HCT116 (cell line): Measurements from ENCODE around the gene NRROS. TPM values are rescaled to one million over a fixed set of nuclear protein-coding genes. Genes with fewer than 3 reads are reported as not detected.

Experiments
- ATAC-seq: fragments of 200-7000 bp; cut with Tn5 transposase; 2 replicates; pipeline ENCODE4 v1.9.1; 2020; ENCODE audit warnings: mild to moderate bottlenecking, moderate library complexity
- BruUV-seq: library from RNA; stranded (reverse); fragments of 400-500 nt; replicated peaks from 2 replicates; lab custom pipeline; 2021; lab: Mats Ljungman, UMichigan
- CTCF ChIA-PET: fragments of 300-600 bp; sonication (Branson Sonifier 250); formaldehyde crosslinking; loops from one replicate; lab custom pipeline; 2021; ENCODE audit warnings: antibody characterized with exemption; lab: Charles Lee
- POLR2A ChIA-PET: fragments of 300-600, 350-600 bp; sonication (Branson Sonifier 250); formaldehyde crosslinking; loops from one replicate; lab custom pipeline; 2021; ENCODE audit warnings: antibody characterized with exemption; lab: Charles Lee
- RAD21 ChIA-PET, 2 experiments: fragments of 300-600 bp; sonication (Branson Sonifier 250); formaldehyde crosslinking; loops; one replicate each; lab custom pipeline; 2023; ENCODE audit warnings: low total read pairs in 2 of 2; ENCODE audit not compliant: uncharacterized antibody in 2 of 2, unreplicated experiment in 2 of 2, low non-redundant PET in 1 of 2; lab: Charles Lee
- DNase-seq: peaks from one replicate; pipeline ENCODE4 v3.0.0-alpha.2; 2010; ENCODE audit warnings: low read depth, low spot score
- H2AFZ ChIP-seq: fragments of 200-600 bp; shearing (Covaris generic), sonication (generic); 2 replicates; pipeline ENCODE4 v1.6.1; 2017; ENCODE audit warnings: low read depth, mixed run types, mixed read lengths, antibody characterized with exemption, low read length; ENCODE audit not compliant: poor library complexity, severe bottlenecking
- H3K27ac ChIP-seq: 2 replicates; pipeline ENCODE4 v1.5.1; 2012; ENCODE audit warnings: low read depth, low read length
- H3K27me3 ChIP-seq: fragments of 200-600 bp; sonication (generic); 2 replicates; pipeline ENCODE4 v1.6.1; 2016; ENCODE audit warnings: mixed run types, low read length, mixed read lengths; ENCODE audit not compliant: insufficient read depth
- H3K36me3 ChIP-seq, 2 experiments: fragments of 200-500 bp in 1 of 2; fragments of 200-600 bp in 1 of 2; sonication (Bioruptor generic) in 1 of 2; sonication (generic) in 1 of 2; 2 replicates each; pipeline versions ENCODE4 v1.5.1 to v1.6.1; 2014 to 2016; ENCODE audit warnings: low read length in 2 of 2, inconsistent platforms in 1 of 2, mixed read lengths in 1 of 2, mixed run types in 1 of 2; ENCODE audit not compliant: insufficient read depth in 2 of 2, control insufficient read depth in 1 of 2
- H3K4me1 ChIP-seq, 2 experiments: fragments of 200-600 bp in 1 of 2; sonication (generic) in 1 of 2; 2 replicates each; pipeline versions ENCODE4 v1.5.1 to v1.6.1; 2012 to 2017; ENCODE audit warnings: low read length in 2 of 2, inconsistent platforms in 1 of 2, mild to moderate bottlenecking in 1 of 2, mixed read lengths in 1 of 2, mixed run types in 1 of 2, moderate library complexity in 1 of 2; ENCODE audit not compliant: insufficient read depth in 2 of 2, control insufficient read depth in 1 of 2
- H3K4me2 ChIP-seq: fragments of 200-600 bp; sonication (generic); 2 replicates; pipeline ENCODE4 v1.6.1; 2017; ENCODE audit warnings: mixed run types, low read length, mixed read lengths
- H3K4me3 ChIP-seq, 2 experiments: fragments of 200-600 bp in 1 of 2; sonication (generic) in 1 of 2; replicated peaks in 1 of 2; 2 replicates each; pipeline ENCODE4 v1.5.1; 2011 to 2016; ENCODE audit warnings: low read length in 2 of 2, control low read depth in 1 of 2, low read depth in 1 of 2, mild to moderate bottlenecking in 1 of 2, mixed read lengths in 1 of 2, mixed run types in 1 of 2
- H3K79me2 ChIP-seq: fragments of 200-600 bp; sonication (generic); 2 replicates; pipeline ENCODE4 v1.6.1; 2017; ENCODE audit warnings: mild to moderate bottlenecking, mixed run types, low read length, moderate library complexity, mixed read lengths; ENCODE audit not compliant: insufficient read depth
- H3K9ac ChIP-seq: fragments of 200-600 bp; sonication (generic); 2 replicates; pipeline ENCODE4 v1.6.1; 2016; ENCODE audit warnings: low read length, mixed read lengths
- H3K9me2 ChIP-seq: fragments of 200-600 bp; sonication (generic), shearing (Covaris generic); 2 replicates; pipeline ENCODE4 v1.6.1; 2017; ENCODE audit warnings: mixed run types, mild to moderate bottlenecking, moderate library complexity; ENCODE audit not compliant: insufficient read depth
- H3K9me3 ChIP-seq, 2 experiments: fragments of 200-500 bp in 1 of 2; fragments of 200-600 bp in 1 of 2; sonication (Bioruptor generic) in 1 of 2; sonication (generic) in 1 of 2; 2 replicates each; pipeline ENCODE4 v1.6.1; 2014 to 2017; ENCODE audit warnings: low read length in 2 of 2, mixed read lengths in 2 of 2, inconsistent platforms in 1 of 2, low read depth in 1 of 2, mild to moderate bottlenecking in 1 of 2, mixed run types in 1 of 2, moderate library complexity in 1 of 2; ENCODE audit not compliant: control insufficient read depth in 1 of 2, insufficient read depth in 1 of 2
- H4K20me1 ChIP-seq: fragments of 200-600 bp; sonication (generic), shearing (Covaris generic); 2 replicates; pipeline ENCODE4 v1.6.1; 2017; ENCODE audit warnings: mixed run types, mild to moderate bottlenecking, moderate library complexity; ENCODE audit not compliant: insufficient read depth
- ATF3 ChIP-seq: IDR thresholded peaks from 2 replicates; pipeline ENCODE4 v1.6.1; 2012
- CBX3 ChIP-seq: IDR thresholded peaks from 2 replicates; pipeline ENCODE4 v1.6.1; 2012; ENCODE audit warnings: low read depth
- CEBPB ChIP-seq: IDR thresholded peaks from 2 replicates; pipeline ENCODE4 v1.6.1; 2012; ENCODE audit warnings: low read depth
- EGR1 ChIP-seq: IDR thresholded peaks from 2 replicates; pipeline ENCODE4 v1.6.1; 2012; ENCODE audit warnings: low read depth
- ELF1 ChIP-seq: IDR thresholded peaks from 2 replicates; pipeline ENCODE4 v1.6.1; 2012; ENCODE audit warnings: low read depth, borderline replicate concordance
- EZH2 ChIP-seq: fragments of 200-600 bp; sonication (generic); IDR thresholded peaks from 2 replicates; pipeline ENCODE4 v1.6.1; 2017; ENCODE audit warnings: antibody characterized with exemption, mixed run types
- EZH2phosphoT487 ChIP-seq: fragments of 200-600 bp; IDR thresholded peaks from 2 replicates; pipeline ENCODE4 v1.6.1; 2018; ENCODE audit warnings: antibody characterized with exemption, borderline replicate concordance
- FOSL1 ChIP-seq: IDR thresholded peaks from 2 replicates; pipeline ENCODE4 v1.6.1; 2012; ENCODE audit warnings: low read depth
- MAX ChIP-seq: IDR thresholded peaks from 2 replicates; pipeline ENCODE4 v1.6.1; 2012
- POLR2A ChIP-seq: IDR thresholded peaks from 2 replicates; pipeline ENCODE4 v1.7.0; 2011; ENCODE audit warnings: borderline replicate concordance; ENCODE audit not compliant: insufficient read depth, insufficient read length; ENCODE audit errors: extremely low read depth
- RAD21 ChIP-seq: IDR thresholded peaks from 2 replicates; pipeline ENCODE4 v1.6.1; 2012; ENCODE audit warnings: low read depth, mild to moderate bottlenecking
- REST ChIP-seq: IDR thresholded peaks from 2 replicates; pipeline ENCODE4 v1.6.1; 2012; ENCODE audit warnings: low read depth
- SRF ChIP-seq: IDR thresholded peaks from 2 replicates; pipeline ENCODE4 v1.6.1; 2012; ENCODE audit warnings: low read depth
- YY1 ChIP-seq: IDR thresholded peaks from 2 replicates; pipeline ENCODE4 v1.6.1; 2011; ENCODE audit warnings: low read length, low read depth, moderate library complexity, mild to moderate bottlenecking; ENCODE audit not compliant: insufficient replicate concordance; ENCODE audit errors: extremely low read depth
- ZBTB33 ChIP-seq: IDR thresholded peaks from 2 replicates; pipeline ENCODE4 v1.6.1; 2011; ENCODE audit warnings: mild to moderate bottlenecking, low read length, moderate library complexity; ENCODE audit not compliant: insufficient replicate concordance; ENCODE audit errors: extremely low read depth
- ZFX ChIP-seq: fragments of 450-650 bp; IDR thresholded peaks from 2 replicates; pipeline ENCODE4 v1.6.1; 2017
- intact Hi-C: fragments of 100-400 bp; cut with micrococcal nuclease; formaldehyde crosslinking; loops from 2 replicates; pipeline ENCODE4 v1.10.0; 2022
- total RNA-seq: library from RNA; stranded (reverse); gene quantifications from one replicate; pipeline ENCODE4 v1.2.1, GENCODE V29; 2021; ENCODE audit not compliant: unreplicated experiment

NRROS gene
- total RNA-seq, 1 experiment from 2014 or later = 0.12 TPM

- Histone ChIP-seq H3K79me2 (no peaks in the 10 kb centered on the region), H3K9me2 (no peaks in the 10 kb centered on the region), H3K9ac (no peak overlapping the region), H2AFZ (no peak overlapping the region), H4K20me1 (no peaks in the 10 kb centered on the region), H3K27me3 (no peaks in the 10 kb centered on the region), H3K36me3 (no peaks in the 10 kb centered on the region), H3K4me3 (no peak overlapping the region), H3K4me2 (no peak overlapping the region), H3K27ac (no peak overlapping the region), H3K4me1 (no peaks in the 10 kb centered on the region), H3K9me3 (no peaks in the 10 kb centered on the region)
- CTCF ChIA-PET = no interaction called here
- no peak for TF ChIP-seq YY1
- TF ChIP-seq CBX3 = no peak
- TF ChIP-seq ZBTB33 = no peak
- TF ChIP-seq EGR1 = no peak
- no peak for TF ChIP-seq ZFX
- TF ChIP-seq SRF = no peak
- no peak for TF ChIP-seq ATF3
- TF ChIP-seq CEBPB = no peak
- TF ChIP-seq POLR2A = no peak
- TF ChIP-seq REST = no peak
- TF ChIP-seq RAD21 = no peak
- no peak for TF ChIP-seq EZH2phosphoT487
- TF ChIP-seq FOSL1 = no peak
- no peak for TF ChIP-seq ELF1
- TF ChIP-seq EZH2 = no peak
- TF ChIP-seq MAX = no peak
- POLR2A ChIA-PET = no interaction called here
- RAD21 ChIA-PET = no interaction called here
- intact Hi-C loops = no loop called here
- ATAC-seq (no peak), DNase-seq (no peak)
- no TSS peak for BruUV-seq
Observed at GRCh38 chr3:196620161-196620604, 19.3 kb upstream of the NRROS start.
